ENCODE results near the gene RSPO4. TPM values are rescaled to one million over a fixed set of nuclear protein-coding genes. Genes with fewer than 3 reads are reported as not detected.

The RSPO4 gene
- total RNA-seq, 1 donor from 2014 or later, result not detected

DNA sequence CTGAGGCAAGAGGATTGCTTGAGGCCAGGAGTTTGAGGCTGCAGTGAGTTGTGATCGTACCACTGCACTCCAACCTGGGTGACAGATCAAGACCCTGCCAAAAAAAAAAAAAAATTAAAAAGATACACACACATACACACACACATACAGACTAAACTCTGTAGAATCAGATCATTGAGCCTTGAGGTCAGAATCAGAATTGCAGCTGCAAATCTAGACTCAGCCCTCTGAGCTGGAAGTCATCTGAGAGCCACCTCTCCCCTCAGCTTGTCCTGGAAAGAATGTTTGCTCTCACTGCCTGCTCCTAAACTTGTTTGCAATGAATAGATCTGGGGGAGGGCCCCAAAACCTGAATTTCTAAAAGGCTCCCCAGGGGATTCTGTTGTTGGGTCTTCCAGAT, 44.6 kb downstream of the RSPO4 start:
- Mint-ChIP-seq H3K4me1 (ENCODE audit: low read depth) (no peaks in the 10 kb centered on the region), H3K9me3 (no peaks in the 10 kb centered on the region), H3K36me3 (ENCODE audit: low read depth) (no peaks in the 10 kb centered on the region), H3K4me3 (ENCODE audit: low read depth) (no peak overlapping the region), H3K27me3 (ENCODE audit: low read depth) (peaks cover 6% of the 10 kb centered on the region), H3K27ac (no peak overlapping the region)
- DNase-seq (ENCODE audit: low spot score), result no peak
- intact Hi-C loops (cut with micrococcal nuclease), result no loop called here

DNA sequence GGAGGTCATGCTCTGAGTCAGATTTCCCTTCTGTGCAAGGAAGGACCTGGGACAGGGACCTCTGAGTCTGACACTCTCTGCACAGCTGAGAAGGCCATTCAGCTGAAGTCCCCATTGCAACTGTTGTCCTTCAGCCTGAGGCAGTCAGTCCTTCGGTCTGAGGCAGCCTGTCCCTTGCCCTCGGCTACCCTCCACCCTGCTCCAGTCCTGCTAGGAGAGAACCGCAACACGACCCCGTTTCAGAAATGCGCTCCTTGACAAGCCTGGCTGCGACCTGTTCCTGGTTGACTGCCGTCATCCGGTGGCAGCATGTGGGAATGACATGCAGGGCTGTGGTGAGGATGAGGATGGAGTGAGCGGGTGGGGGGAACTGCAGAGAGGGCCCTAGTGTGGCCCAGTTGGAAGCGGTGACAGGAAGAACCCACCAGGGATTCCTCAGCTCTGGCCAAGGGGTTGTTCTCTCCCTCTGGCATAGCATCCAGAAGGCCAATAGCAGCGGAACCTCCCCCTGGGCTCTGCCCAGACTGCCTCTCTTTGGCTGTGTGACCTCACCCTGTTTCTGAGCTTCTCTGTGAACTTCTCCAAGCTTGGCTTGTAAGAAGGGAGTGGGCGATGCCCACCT, 45.7 kb downstream of the RSPO4 start:
- Mint-ChIP-seq H3K36me3 (ENCODE audit: low read depth) (no peaks in the 10 kb centered on the region), H3K9me3 (no peaks in the 10 kb centered on the region), H3K27ac (no peak overlapping the region), H3K4me1 (ENCODE audit: low read depth) (no peaks in the 10 kb centered on the region), H3K4me3 (ENCODE audit: low read depth) (no peak overlapping the region), H3K27me3 (ENCODE audit: low read depth) (peaks cover 6% of the 10 kb centered on the region)
- DNase-seq (ENCODE audit: low spot score), result peak; percentile 59
- intact Hi-C loops (cut with micrococcal nuclease), result loop anchor here (1.0 kb wide), 1 partner anchor 140 kb away; no protein-coding TSS in a partner anchor

DNA sequence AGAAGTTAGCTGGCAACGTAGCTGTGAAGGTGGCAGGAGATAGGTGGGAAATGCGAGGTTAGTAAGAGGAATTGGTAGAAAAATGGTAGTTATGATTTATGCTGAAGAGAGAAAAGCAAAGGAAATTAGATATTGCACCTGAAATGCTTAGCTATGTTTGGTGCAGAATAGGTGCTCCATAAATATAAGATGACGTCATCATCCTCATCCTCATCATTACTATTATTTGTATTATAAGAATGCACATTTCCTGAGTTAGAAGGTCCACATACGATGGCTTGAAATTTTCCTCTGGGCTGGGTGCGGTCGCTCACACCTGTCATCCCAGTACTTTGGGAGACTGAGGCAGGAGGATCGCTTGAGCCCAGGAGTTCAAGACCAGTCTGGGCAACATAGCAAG, 46.5 kb downstream of the RSPO4 start:
- Mint-ChIP-seq H3K4me1 (ENCODE audit: low read depth) (no peaks in the 10 kb centered on the region), H3K4me3 (ENCODE audit: low read depth) (no peak overlapping the region), H3K27me3 (ENCODE audit: low read depth) (peaks cover 6% of the 10 kb centered on the region), H3K9me3 (no peaks in the 10 kb centered on the region), H3K27ac (no peak overlapping the region), H3K36me3 (ENCODE audit: low read depth) (no peaks in the 10 kb centered on the region)
- no peak for DNase-seq (ENCODE audit: low spot score)
- intact Hi-C loops (cut with micrococcal nuclease), result loop anchor here (1.0 kb wide), 1 partner anchor 139 kb away; no protein-coding TSS in a partner anchor

DNA sequence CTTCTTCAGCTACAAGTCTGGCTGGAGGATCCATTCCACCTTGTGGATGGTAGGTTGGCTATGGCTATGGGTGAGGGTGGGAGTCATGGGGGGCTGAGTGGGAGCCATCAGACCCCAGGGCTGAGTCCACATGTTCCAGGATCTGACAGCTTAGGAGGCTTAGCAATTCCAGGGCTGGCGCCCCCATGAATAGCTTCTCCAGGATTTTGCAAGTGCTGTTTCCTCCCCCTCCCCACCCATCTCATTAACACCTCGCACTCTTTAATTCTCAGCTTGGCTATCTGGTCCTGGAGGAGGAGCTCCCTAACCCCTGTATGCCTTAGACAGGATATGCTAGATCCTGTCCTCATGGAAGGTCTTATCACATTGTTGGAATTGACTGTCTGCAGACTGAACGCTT, 47.0 kb downstream of the RSPO4 start:
- H3K4me1 Mint-ChIP-seq (ENCODE audit: low read depth), result no peaks in the 10 kb centered on the region
- H3K9me3 Mint-ChIP-seq, result no peaks in the 10 kb centered on the region
- no peak overlapping the region for H3K27ac Mint-ChIP-seq
- intact Hi-C loops (cut with micrococcal nuclease), result no loop called here
- no peak overlapping the region for H3K4me3 Mint-ChIP-seq (ENCODE audit: low read depth)
- DNase-seq (ENCODE audit: low spot score), result no peak
- H3K36me3 Mint-ChIP-seq (ENCODE audit: low read depth), result no peaks in the 10 kb centered on the region
- H3K27me3 Mint-ChIP-seq (ENCODE audit: low read depth), result peaks cover 6% of the 10 kb centered on the region

DNA sequence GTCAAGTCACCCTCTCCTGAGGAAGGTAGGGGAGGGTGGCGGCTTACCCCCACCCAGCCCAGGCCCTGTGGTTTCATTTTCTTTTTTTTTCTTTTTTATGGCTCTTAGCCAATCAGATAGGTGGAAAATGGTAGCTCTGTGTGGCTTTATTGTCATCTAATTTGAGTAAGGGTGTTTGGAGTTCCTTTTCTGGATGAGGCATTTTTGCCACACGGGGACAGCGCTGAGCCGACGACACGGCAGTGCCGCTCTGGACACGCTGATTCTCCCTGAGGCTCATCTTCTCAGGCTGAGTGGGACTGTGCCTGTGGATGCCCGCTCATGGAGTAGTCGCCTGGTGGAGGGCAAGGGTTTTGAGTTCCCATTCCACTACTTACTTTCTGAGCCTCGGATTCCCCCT, 48.4 kb downstream of the RSPO4 start:
- no peaks in the 10 kb centered on the region for H3K9me3 Mint-ChIP-seq
- intact Hi-C loops (cut with micrococcal nuclease), result no loop called here
- DNase-seq (ENCODE audit: low spot score), result no peak

DNA sequence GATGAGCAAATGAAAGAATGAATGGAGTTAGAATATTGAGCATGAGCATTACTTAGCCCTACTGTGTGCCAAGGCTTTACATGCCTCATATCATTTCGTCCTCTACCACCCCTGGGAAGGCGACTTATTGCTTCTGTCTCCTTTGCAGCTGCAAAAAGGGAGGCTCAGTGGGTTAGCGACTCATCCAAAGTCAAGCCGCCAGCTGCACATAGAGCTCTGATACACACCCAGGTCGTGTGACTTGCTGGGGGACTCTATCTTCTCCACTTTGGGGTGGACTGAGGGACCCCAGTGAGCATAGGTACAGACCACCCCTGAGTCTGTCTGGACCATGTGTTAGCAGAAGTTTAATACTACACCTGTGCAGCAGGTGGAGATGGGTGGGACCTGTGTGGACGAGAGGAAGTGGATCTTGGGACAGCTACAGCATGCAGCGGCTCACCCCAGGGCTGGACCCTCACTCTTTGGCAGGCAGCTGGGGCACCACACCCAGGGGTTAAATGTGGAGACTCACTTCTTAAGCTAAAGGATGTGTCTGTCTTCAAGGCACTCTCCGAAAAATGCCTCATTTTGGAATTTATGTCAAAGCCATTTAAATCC, 49.8 kb downstream of the RSPO4 start:
- Mint-ChIP-seq H3K27ac (no peak overlapping the region), H3K27me3 (ENCODE audit: low read depth) (peaks cover 11% of the 10 kb centered on the region), H3K4me3 (ENCODE audit: low read depth) (no peak overlapping the region), H3K9me3 (no peaks in the 10 kb centered on the region), H3K36me3 (ENCODE audit: low read depth) (no peaks in the 10 kb centered on the region), H3K4me1 (ENCODE audit: low read depth) (no peaks in the 10 kb centered on the region)
- intact Hi-C loops (cut with micrococcal nuclease), result no loop called here
- no peak for DNase-seq (ENCODE audit: low spot score)

More for the DNA sequence above, 48.4 kb downstream of the RSPO4 start:
- Mint-ChIP-seq H3K36me3 (ENCODE audit: low read depth) (no peaks in the 10 kb centered on the region), H3K27ac (no peak overlapping the region), H3K4me1 (ENCODE audit: low read depth) (no peaks in the 10 kb centered on the region), H3K27me3 (ENCODE audit: low read depth) (peaks cover 7% of the 10 kb centered on the region), H3K4me3 (ENCODE audit: low read depth) (no peak overlapping the region)

DNA sequence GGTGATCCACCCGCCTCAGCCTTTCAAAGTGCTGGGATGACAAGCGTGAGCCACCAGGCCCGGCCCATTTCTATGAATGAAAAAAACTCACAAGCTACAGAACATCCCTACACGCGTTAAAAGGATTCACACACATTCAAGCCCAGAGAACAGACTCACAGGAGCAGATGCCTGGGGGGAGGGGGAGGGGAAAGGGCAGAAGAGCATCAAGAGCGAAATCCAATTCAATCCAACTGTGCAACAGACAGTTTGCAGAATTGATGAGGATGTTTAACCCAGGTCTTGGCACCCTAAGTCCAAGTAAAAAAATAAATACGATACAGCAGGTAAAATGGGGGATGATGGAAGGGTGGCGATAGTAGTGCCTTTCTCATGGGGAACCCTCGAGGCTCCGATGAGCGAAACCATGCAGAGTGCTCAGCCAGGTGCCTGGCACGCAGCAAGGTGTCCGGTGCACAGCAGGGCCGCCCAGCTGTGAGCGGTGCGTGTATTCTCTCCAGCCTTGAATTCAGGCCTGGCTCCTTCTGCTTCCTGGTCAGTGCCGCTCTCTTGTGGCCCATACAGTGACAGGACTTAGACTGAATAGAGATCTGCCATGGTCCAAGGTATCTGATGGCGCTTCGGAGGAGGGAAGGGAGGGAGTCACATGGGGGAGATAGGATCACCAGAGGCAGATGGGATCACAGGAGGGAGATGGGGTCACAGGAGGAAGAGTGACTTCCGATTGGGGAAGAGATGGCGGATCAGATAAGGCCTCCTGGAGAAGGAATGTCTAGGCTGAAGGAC, 50.5 kb downstream of the RSPO4 start:
- peaks cover 11% of the 10 kb centered on the region for H3K27me3 Mint-ChIP-seq (ENCODE audit: low read depth)
- H3K36me3 Mint-ChIP-seq (ENCODE audit: low read depth), result no peaks in the 10 kb centered on the region
- H3K9me3 Mint-ChIP-seq, result no peaks in the 10 kb centered on the region
- intact Hi-C loops (cut with micrococcal nuclease), result no loop called here
- H3K4me1 Mint-ChIP-seq (ENCODE audit: low read depth), result no peaks in the 10 kb centered on the region
- no peak overlapping the region for H3K4me3 Mint-ChIP-seq (ENCODE audit: low read depth)
- no peak for DNase-seq (ENCODE audit: low spot score)
- no peak overlapping the region for H3K27ac Mint-ChIP-seq

DNA sequence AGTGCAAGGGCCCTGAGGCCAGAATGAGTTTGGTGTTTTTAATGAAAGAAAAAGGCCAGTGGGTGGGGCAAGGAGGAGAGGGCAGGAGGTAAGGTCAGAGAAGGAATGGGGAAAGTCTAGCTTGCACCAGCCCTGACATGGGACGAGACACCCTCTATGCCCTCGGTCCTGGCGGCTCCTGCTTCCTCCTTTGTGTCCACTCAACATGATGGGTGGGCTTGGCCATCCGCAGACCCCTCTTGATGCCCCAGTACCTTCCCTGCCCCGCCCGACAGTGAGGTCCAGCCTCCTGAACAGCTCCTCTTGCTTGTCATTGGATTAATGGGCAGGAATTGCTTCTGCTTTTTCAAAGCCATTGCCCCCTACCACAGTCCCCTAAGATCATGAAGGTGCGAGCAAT, 52.4 kb downstream of the RSPO4 start:
- intact Hi-C loops (cut with micrococcal nuclease), result no loop called here
- no peak overlapping the region for H3K27ac Mint-ChIP-seq
- no peak for DNase-seq (ENCODE audit: low spot score)

DNA sequence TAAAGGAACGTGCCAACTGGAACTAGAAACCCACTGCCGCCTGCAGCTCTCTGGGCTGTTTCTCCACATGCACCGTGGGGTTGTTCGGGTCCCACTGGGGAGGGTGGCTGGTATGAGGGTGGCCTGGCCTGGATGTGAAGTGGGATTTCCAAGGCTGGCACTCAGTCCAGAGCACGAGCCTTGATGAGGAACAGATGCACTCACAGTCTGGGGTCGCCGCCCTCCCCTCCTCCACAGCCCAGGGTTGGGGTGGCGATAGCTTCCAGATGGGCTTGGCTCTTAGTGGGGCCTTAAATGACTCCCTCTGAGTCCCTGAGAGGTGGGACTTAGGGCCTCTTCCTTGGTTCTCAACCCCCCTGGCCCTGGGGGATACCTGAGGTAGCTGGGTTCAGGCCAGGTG, 55.3 kb downstream of the RSPO4 start:
- Mint-ChIP-seq H3K4me3 (ENCODE audit: low read depth) (no peak overlapping the region), H3K4me1 (ENCODE audit: low read depth) (no peaks in the 10 kb centered on the region), H3K27ac (no peak overlapping the region), H3K36me3 (ENCODE audit: low read depth) (no peaks in the 10 kb centered on the region), H3K27me3 (ENCODE audit: low read depth) (peaks cover 5% of the 10 kb centered on the region), H3K9me3 (no peaks in the 10 kb centered on the region)
- DNase-seq (ENCODE audit: low spot score), result no peak
- intact Hi-C loops (cut with micrococcal nuclease), result no loop called here

More for the DNA sequence above, 52.4 kb downstream of the RSPO4 start:
- H3K4me1 Mint-ChIP-seq (ENCODE audit: low read depth), result no peaks in the 10 kb centered on the region
- no peak overlapping the region for H3K4me3 Mint-ChIP-seq (ENCODE audit: low read depth)
- H3K36me3 Mint-ChIP-seq (ENCODE audit: low read depth), result no peaks in the 10 kb centered on the region
- peaks cover 5% of the 10 kb centered on the region for H3K27me3 Mint-ChIP-seq (ENCODE audit: low read depth)
- H3K9me3 Mint-ChIP-seq, result no peaks in the 10 kb centered on the region

DNA sequence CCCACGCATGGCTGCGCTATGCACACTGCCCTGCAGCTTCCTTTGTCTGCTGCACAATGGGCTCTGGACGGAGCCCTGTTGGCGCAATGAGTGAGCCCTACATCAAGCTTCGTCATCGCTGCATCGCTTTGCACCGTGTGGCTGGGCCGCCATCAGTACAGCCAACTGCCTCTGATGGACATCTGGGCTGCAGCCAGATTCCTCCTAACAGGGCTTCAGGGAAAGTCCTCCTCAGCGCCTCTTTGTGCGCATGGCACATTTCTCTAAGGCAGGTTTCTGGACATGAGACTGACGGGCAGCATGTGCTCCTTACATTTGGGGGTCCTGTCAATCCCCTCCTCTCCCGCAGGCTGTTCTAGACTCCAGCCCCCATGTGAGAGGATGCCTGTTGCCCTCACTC, 56.3 kb downstream of the RSPO4 start:
- H3K27me3 Mint-ChIP-seq (ENCODE audit: low read depth), result peaks cover 5% of the 10 kb centered on the region
- no peaks in the 10 kb centered on the region for H3K4me1 Mint-ChIP-seq (ENCODE audit: low read depth)
- no peak overlapping the region for H3K4me3 Mint-ChIP-seq (ENCODE audit: low read depth)
- no peak for DNase-seq (ENCODE audit: low spot score)
- intact Hi-C loops (cut with micrococcal nuclease), result no loop called here
- H3K36me3 Mint-ChIP-seq (ENCODE audit: low read depth), result no peaks in the 10 kb centered on the region
- no peaks in the 10 kb centered on the region for H3K9me3 Mint-ChIP-seq
- no peak overlapping the region for H3K27ac Mint-ChIP-seq

DNA sequence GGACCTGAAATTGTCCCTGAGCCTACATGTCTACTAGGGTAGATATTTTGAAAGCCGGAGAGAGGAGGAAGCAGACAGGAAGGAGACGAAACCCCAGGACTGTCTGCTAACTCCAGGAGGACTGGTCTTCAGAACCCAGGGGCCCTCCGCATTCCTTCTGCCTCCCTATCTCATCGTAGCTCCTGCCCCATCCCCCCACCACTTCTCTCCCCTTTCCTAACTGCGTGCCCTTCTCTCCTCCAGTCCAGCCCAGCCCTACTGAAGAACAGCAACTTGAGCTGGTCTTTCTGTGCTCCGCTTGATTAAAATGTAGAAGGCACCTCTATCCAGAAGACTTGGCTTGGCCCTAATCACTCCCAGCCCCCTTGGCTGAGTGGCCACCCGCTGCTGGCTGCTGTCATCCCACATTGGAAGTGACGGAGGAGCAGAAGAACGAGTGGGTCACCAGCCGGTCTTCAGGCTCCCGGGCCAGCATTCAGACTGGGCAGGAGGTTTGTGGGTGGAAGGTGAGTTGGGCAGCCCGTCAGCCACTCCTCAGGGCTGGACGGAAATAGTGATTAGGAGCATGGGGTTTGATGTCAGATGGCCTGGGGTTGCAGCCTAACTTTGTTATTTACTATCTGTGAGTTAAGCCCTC, 57.2 kb downstream of the RSPO4 start:
- no peak overlapping the region for H3K4me3 Mint-ChIP-seq (ENCODE audit: low read depth)
- no peaks in the 10 kb centered on the region for H3K36me3 Mint-ChIP-seq (ENCODE audit: low read depth)
- intact Hi-C loops (cut with micrococcal nuclease), result no loop called here
- H3K4me1 Mint-ChIP-seq (ENCODE audit: low read depth), result no peaks in the 10 kb centered on the region
- no peak for DNase-seq (ENCODE audit: low spot score)
- H3K27me3 Mint-ChIP-seq (ENCODE audit: low read depth), result peaks cover 5% of the 10 kb centered on the region
- H3K27ac Mint-ChIP-seq, result no peak overlapping the region
- H3K9me3 Mint-ChIP-seq, result no peaks in the 10 kb centered on the region

DNA sequence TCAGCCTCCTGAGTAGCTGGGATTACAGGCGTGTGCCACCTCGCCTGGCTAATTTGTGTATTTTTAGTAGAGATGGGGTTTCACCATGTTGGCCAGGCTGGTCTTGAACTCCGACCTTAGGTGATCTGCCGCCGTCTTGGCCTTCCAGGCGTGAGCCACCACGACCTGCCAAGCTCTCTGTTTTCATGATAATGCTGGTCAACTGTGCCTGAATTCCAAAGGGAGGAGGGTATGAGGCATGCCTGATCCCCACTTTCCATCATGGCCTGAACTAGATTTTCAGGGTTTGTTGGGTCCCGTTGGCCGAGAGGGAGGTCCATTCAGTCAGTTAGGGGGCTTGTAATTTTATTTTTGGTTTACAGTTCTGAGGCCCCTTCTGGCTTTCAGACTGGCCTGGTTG, 58.0 kb downstream of the RSPO4 start:
- H3K4me1 Mint-ChIP-seq (ENCODE audit: low read depth), result no peaks in the 10 kb centered on the region
- H3K4me3 Mint-ChIP-seq (ENCODE audit: low read depth), result no peak overlapping the region
- H3K36me3 Mint-ChIP-seq (ENCODE audit: low read depth), result no peaks in the 10 kb centered on the region
- intact Hi-C loops (cut with micrococcal nuclease), result no loop called here
- H3K9me3 Mint-ChIP-seq, result no peaks in the 10 kb centered on the region
- peaks cover 5% of the 10 kb centered on the region for H3K27me3 Mint-ChIP-seq (ENCODE audit: low read depth)
- H3K27ac Mint-ChIP-seq, result no peak overlapping the region
- DNase-seq (ENCODE audit: low spot score), result no peak

DNA sequence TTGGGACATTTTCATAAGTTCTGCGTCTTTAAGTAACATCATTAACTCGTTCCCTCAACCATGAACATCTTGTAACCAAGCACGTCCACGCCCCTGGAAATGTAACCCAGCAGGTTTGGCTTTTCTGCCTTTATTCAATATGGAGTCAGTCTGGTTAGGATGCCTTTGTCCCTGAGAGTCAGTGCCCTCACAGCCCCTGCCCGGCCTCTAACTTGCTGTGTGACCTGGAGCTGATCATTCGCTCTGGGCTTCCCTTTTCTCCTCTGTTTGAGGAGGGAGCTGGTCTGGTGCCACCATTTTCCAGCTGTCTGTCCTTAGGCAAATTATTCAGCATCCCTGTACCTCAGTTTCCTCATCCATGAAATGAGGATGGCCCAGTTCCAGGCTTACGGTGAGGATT, 59.5 kb downstream of the RSPO4 start:
- H3K9me3 Mint-ChIP-seq, result no peaks in the 10 kb centered on the region
- DNase-seq (ENCODE audit: low spot score), result no peak
- intact Hi-C loops (cut with micrococcal nuclease), result no loop called here
- no peak overlapping the region for H3K4me3 Mint-ChIP-seq (ENCODE audit: low read depth)
- H3K27me3 Mint-ChIP-seq (ENCODE audit: low read depth), result peaks cover 2% of the 10 kb centered on the region
- no peaks in the 10 kb centered on the region for H3K4me1 Mint-ChIP-seq (ENCODE audit: low read depth)
- no peaks in the 10 kb centered on the region for H3K36me3 Mint-ChIP-seq (ENCODE audit: low read depth)
- no peak overlapping the region for H3K27ac Mint-ChIP-seq
